Measurements from ENCODE around the gene ICAM2. TPM values are rescaled to one million over a fixed set of nuclear protein-coding genes. Genes with fewer than 3 reads are reported as not detected.

Gene ICAM2
- total RNA-seq, 1 donor from 2014 or later, result not detected

DNA sequence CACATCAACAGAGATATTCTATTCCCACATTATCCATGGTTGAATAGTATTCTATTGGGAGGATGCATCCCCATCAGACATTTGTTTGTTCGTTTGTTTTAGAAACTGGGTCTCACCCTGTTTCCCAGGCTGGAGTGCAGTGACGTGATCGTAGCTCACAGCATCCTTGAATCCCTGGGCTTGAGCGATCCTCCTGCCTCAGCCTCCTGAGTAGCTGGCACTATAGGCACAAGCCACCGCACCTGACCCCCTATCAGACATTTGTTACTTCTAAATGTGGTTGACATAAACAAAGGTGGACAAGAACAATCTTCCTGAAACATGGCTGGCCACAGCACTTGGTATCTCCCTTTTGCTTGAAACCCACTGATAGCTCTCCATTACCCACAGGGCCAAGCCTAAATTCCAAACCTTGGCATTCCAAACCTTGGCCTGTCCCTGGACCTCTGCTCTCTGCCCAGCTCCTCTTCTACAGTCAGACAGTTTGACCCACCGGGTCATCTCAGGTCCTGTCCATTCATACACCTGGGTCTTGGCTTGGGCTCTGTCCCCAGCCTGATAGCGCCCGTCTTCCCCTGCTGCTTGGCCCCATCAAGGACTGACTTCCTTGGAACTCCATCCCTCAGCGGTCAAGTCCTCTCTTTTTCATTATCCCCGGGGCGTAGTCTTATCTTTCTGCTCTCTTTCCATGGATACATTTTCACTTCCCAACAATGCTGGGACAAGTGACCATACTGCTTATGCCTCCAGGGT is 23.8 kb downstream of the ICAM2 start:
- DNase-seq (ENCODE audit: low spot score), result peak; percentile 0
- no peaks in the 10 kb centered on the region for H3K9me3 Mint-ChIP-seq
- H3K4me1 ChIP-seq, result no peaks in the 10 kb centered on the region
- H3F3A ChIP-seq (ENCODE audit: low read depth), result no peaks in the 10 kb centered on the region
- peak overlapping the region; percentile 43 for H3K4me3 Mint-ChIP-seq
- H3K27ac Mint-ChIP-seq, result no peak overlapping the region
- no peaks in the 10 kb centered on the region for H3K36me3 ChIP-seq
- no peak overlapping the region for H3K27ac ChIP-seq
- peaks cover 76% of the 10 kb centered on the region for H3K27me3 ChIP-seq
- peaks cover 21% of the 10 kb centered on the region for H3K27me3 Mint-ChIP-seq (ENCODE audit: insufficient read depth, low read depth)
- no peaks in the 10 kb centered on the region for H4K20me1 ChIP-seq (ENCODE audit: low read depth)
- no peaks in the 10 kb centered on the region for H3K79me2 ChIP-seq (ENCODE audit: low read depth)
- H3K4me1 Mint-ChIP-seq, result peaks cover 10% of the 10 kb centered on the region
- no peak overlapping the region for H2AFZ ChIP-seq (replicated peaks)
- no peak overlapping the region for H3K4me2 ChIP-seq
- no peaks in the 10 kb centered on the region for H3K9me3 ChIP-seq (ENCODE audit: low read depth)
- H3K9ac ChIP-seq, result no peak overlapping the region
- TF ChIP-seq EZH2 (IDR thresholded peaks at IDR 0.05), result no peak
- TF ChIP-seq, protein P1, sequence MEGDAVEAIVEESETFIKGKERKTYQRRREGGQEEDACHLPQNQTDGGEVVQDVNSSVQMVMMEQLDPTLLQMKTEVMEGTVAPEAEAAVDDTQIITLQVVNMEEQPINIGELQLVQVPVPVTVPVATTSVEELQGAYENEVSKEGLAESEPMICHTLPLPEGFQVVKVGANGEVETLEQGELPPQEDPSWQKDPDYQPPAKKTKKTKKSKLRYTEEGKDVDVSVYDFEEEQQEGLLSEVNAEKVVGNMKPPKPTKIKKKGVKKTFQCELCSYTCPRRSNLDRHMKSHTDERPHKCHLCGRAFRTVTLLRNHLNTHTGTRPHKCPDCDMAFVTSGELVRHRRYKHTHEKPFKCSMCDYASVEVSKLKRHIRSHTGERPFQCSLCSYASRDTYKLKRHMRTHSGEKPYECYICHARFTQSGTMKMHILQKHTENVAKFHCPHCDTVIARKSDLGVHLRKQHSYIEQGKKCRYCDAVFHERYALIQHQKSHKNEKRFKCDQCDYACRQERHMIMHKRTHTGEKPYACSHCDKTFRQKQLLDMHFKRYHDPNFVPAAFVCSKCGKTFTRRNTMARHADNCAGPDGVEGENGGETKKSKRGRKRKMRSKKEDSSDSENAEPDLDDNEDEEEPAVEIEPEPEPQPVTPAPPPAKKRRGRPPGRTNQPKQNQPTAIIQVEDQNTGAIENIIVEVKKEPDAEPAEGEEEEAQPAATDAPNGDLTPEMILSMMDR (IDR thresholded peaks at IDR 0.05), result no peak
- TF ChIP-seq EZH2phosphoT487 (IDR thresholded peaks at IDR 0.05), result no peak
- H3K36me3 Mint-ChIP-seq, result no peaks in the 10 kb centered on the region
- no peak overlapping the region for H3K4me3 ChIP-seq

DNA sequence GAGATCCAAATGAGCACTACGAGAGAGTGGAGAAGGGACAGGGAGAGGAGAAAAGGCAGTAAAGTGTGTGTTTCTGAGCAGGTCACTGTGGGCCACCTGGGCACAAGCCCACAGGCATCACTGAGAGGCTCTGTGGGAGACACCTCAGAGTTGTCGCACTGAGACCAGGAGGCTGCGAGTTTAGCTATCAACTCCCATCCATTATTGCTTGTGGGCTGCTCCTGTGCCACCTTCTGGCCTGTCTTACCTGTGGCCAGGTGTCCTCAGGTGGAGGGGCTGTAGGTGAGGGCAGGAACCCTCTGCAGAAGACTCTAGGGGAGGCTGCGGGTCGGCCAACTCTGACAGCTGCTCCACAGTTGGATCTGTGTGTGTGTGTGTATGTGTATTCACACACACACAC is 24.8 kb downstream of the ICAM2 start:
- Histone ChIP-seq H3K27ac (no peak overlapping the region), H3F3A (ENCODE audit: low read depth) (no peaks in the 10 kb centered on the region), H3K79me2 (ENCODE audit: low read depth) (no peaks in the 10 kb centered on the region), H3K9me3 (ENCODE audit: low read depth) (no peaks in the 10 kb centered on the region), H3K27me3 (peaks cover 80% of the 10 kb centered on the region), H3K4me2 (no peak overlapping the region), H3K4me3 (no peak overlapping the region), H4K20me1 (ENCODE audit: low read depth) (no peaks in the 10 kb centered on the region), H3K36me3 (no peaks in the 10 kb centered on the region), H2AFZ (replicated peaks) (no peak overlapping the region), H3K9ac (no peak overlapping the region), H3K4me1 (no peaks in the 10 kb centered on the region)
- Mint-ChIP-seq H3K4me1 (peaks cover 12% of the 10 kb centered on the region), H3K36me3 (no peaks in the 10 kb centered on the region), H3K27ac (no peak overlapping the region), H3K9me3 (no peaks in the 10 kb centered on the region), H3K4me3 (peak overlapping the region; percentile 24), H3K27me3 (ENCODE audit: insufficient read depth, low read depth) (peaks cover 23% of the 10 kb centered on the region)
- DNase-seq (ENCODE audit: low spot score), result peak; percentile 0
- TF ChIP-seq EZH2 (IDR thresholded peaks at IDR 0.05), result no peak

DNA sequence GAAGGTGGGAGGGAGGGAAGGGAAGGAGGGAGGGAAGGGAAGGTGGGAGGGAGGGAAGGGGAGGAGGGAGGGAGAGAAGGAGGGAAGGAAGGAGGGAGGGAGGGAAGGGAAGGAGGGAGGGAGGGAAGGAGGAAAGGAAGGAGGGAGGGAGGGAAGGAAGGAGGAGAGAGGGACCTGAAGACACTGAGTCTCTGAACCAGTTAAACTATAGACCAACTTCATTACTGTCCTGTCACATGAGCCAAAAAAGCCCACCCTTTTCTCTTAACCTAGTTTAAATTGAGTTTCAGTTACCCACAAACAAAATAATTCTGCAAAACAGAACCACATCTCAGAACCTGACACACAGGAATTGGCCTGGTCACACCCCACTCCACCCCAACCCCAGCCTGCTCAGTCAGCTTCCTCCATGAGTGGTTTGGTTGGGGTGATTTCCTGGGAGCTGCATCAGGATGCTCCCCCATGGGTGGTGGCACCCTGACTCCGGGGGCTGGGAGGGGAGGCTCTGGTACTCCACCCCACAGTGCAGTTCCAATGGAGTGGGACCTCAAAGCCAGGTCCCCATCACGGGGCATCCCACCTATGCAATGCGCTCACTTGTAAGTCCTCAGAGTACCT is 27.0 kb downstream of the ICAM2 start:
- no peak overlapping the region for H3K27ac ChIP-seq
- Mint-ChIP-seq H3K36me3 (no peaks in the 10 kb centered on the region), H3K27me3 (ENCODE audit: insufficient read depth, low read depth) (peaks cover 22% of the 10 kb centered on the region), H3K9me3 (no peaks in the 10 kb centered on the region), H3K27ac (no peak overlapping the region), H3K4me1 (peaks cover 20% of the 10 kb centered on the region), H3K4me3 (no peak overlapping the region)
- H4K20me1 ChIP-seq (ENCODE audit: low read depth), result no peaks in the 10 kb centered on the region
- H3K9ac ChIP-seq, result no peak overlapping the region
- H3K79me2 ChIP-seq (ENCODE audit: low read depth), result no peaks in the 10 kb centered on the region
- peaks cover 67% of the 10 kb centered on the region for H3K27me3 ChIP-seq
- H2AFZ ChIP-seq (replicated peaks), result no peak overlapping the region
- H3K9me3 ChIP-seq (ENCODE audit: low read depth), result no peaks in the 10 kb centered on the region
- DNase-seq (ENCODE audit: low spot score), result peak; percentile 1
- no peaks in the 10 kb centered on the region for H3F3A ChIP-seq (ENCODE audit: low read depth)
- peaks cover 6% of the 10 kb centered on the region for H3K4me1 ChIP-seq
- TF ChIP-seq, protein P1 (IDR thresholded peaks at IDR 0.05), result no peak
- TF ChIP-seq EZH2phosphoT487 (IDR thresholded peaks at IDR 0.05) (no peak), EZH2 (IDR thresholded peaks at IDR 0.05) (no peak)
- H3K4me3 ChIP-seq, result no peak overlapping the region
- no peak overlapping the region for H3K4me2 ChIP-seq
- H3K36me3 ChIP-seq, result no peaks in the 10 kb centered on the region

DNA sequence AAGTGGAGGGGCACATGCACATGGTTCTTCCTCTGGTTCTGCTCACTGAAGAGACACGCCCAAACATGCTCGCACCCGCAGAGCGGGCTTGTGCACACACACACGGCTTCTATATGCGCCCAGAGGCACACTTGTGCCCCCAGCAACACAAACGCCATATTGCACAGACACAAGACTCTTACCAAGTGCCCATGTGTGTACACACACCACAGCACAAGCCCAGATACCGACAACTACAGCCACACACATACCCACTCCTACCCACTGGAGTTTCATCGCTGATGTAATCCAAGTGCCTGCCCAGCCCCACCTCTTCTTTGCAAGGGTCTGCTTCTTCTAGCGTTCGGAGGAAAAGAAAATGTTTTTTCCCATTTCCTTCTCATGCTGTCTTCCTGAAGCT is 28.8 kb downstream of the ICAM2 start:
- Histone ChIP-seq H3K79me2 (ENCODE audit: low read depth) (no peaks in the 10 kb centered on the region), H3F3A (ENCODE audit: low read depth) (no peaks in the 10 kb centered on the region), H3K4me1 (peaks cover 7% of the 10 kb centered on the region), H4K20me1 (ENCODE audit: low read depth) (no peaks in the 10 kb centered on the region), H3K9ac (no peak overlapping the region), H3K27ac (no peak overlapping the region), H2AFZ (replicated peaks) (no peak overlapping the region), H3K4me3 (no peak overlapping the region), H3K27me3 (peaks cover 49% of the 10 kb centered on the region), H3K4me2 (no peak overlapping the region), H3K9me3 (ENCODE audit: low read depth) (no peaks in the 10 kb centered on the region), H3K36me3 (no peaks in the 10 kb centered on the region)
- H3K27ac Mint-ChIP-seq, result no peak overlapping the region
- TF ChIP-seq EZH2 (IDR thresholded peaks at IDR 0.05) (no peak), EZH2phosphoT487 (IDR thresholded peaks at IDR 0.05) (no peak)
- TF ChIP-seq, protein P1 (IDR thresholded peaks at IDR 0.05), result no peak
- H3K9me3 Mint-ChIP-seq, result no peaks in the 10 kb centered on the region
- DNase-seq (ENCODE audit: low spot score), result peak; percentile 0
- H3K36me3 Mint-ChIP-seq, result no peaks in the 10 kb centered on the region
- H3K4me1 Mint-ChIP-seq, result peaks cover 19% of the 10 kb centered on the region
- peak overlapping the region; percentile 52 for H3K4me3 Mint-ChIP-seq
- H3K27me3 Mint-ChIP-seq (ENCODE audit: insufficient read depth, low read depth), result peaks cover 21% of the 10 kb centered on the region
